ENCODE measurements around the gene NRF1.
"Not testable (repeated sequence)": the region's sequence is repeated elsewhere in the genome, so short reads cannot be mapped to it uniquely, and the experiment has no call there.

Gene NRF1

DNA sequence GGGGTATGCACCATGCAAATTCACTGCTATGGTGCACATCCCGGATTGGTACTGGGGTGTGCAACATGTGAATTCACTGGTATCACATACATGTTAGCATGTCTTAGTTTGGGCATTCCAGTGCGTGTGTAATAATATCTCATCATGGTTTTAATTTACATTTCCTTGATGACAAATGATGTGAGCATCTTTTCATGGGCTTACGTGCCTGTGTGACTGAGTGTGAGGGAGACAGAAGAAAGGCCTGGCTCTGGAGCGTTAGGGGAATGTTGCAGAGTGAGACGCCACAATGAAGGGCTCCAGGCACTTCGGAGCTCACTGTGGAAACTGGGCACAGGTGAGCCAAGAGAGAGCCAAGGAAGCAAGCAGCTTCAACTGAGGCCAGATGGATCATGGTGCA, 178.6 kb downstream of the NRF1 start:
- H3K4me3 ChIP-seq (ENCODE audit: low read depth, low read length) = no peak overlapping the region
- TF ChIP-seq, protein P1, sequence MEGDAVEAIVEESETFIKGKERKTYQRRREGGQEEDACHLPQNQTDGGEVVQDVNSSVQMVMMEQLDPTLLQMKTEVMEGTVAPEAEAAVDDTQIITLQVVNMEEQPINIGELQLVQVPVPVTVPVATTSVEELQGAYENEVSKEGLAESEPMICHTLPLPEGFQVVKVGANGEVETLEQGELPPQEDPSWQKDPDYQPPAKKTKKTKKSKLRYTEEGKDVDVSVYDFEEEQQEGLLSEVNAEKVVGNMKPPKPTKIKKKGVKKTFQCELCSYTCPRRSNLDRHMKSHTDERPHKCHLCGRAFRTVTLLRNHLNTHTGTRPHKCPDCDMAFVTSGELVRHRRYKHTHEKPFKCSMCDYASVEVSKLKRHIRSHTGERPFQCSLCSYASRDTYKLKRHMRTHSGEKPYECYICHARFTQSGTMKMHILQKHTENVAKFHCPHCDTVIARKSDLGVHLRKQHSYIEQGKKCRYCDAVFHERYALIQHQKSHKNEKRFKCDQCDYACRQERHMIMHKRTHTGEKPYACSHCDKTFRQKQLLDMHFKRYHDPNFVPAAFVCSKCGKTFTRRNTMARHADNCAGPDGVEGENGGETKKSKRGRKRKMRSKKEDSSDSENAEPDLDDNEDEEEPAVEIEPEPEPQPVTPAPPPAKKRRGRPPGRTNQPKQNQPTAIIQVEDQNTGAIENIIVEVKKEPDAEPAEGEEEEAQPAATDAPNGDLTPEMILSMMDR (conservative IDR thresholded peaks at IDR 0.05; ENCODE audit: low read depth, low read length) = no peak
- DNase-seq (ENCODE audit: low read depth) = no peak

DNA sequence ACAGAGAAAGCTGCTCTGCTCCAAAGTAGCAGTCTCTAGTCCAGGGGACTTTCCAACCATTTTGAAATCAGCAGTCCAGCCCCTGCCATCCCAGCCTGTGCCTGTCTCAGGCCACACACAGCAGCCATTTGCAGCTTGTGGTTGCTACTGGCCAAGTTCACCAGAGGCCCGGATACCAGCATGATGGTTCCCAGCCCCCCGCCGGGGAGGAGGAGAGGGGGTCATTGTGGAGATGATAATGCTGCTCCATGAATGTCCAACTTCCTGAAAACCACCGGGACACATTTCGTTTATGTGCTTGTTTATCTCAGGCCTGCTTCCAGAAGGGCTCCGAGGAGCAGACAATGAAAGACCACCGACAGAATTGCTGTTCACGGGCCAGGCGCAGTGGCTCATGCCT, 181.2 kb downstream of the NRF1 start:
- TF ChIP-seq, protein P1 (conservative IDR thresholded peaks at IDR 0.05; ENCODE audit: low read depth, low read length) = no peak
- no peak overlapping the region for H3K4me3 ChIP-seq (ENCODE audit: low read depth, low read length)
- peak; percentile 30 for DNase-seq (ENCODE audit: low read depth)

DNA sequence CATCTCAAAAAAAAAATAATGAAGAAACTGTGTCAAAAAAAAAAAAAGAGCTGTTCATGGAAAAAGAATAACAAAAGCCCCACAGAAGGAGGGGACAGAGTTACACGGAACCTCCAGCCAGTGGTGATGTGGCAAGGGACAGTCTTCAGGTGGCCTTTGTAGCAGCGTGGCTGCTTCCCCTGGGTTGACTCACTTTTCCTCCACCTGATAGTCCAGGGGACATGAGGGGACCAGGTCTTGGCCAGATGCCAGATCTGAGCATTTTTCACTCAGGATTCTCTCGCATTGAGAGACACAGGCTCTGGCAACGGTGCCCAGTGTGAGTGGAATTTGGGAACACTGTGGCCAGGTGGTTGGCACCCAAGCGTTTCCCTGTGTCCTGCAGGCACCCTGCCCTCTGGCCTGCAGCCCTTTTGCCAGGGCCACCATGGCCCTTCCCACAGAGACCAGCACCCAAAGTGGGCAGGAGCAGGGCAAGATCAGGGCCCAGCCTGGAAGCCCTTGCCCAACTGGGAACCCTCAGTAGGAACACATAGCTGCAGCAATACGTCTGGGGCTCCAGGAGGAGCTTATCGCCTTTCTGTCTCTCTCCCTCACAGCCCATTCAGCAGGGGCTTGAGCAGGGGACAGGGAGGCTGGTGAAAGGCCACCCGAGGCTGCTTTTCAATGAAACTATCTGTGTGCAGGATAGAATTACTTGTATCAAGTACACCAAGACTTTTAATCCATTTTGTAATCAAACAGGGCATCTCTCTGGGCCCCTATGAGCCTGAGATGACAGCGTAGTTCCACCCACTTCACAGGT, 182.2 kb downstream of the NRF1 start:
- H3K4me3 ChIP-seq (ENCODE audit: low read depth, low read length) = no peak overlapping the region
- TF ChIP-seq, protein P1 (conservative IDR thresholded peaks at IDR 0.05; ENCODE audit: low read depth, low read length) = no peak
- no peak for DNase-seq (ENCODE audit: low read depth)

DNA sequence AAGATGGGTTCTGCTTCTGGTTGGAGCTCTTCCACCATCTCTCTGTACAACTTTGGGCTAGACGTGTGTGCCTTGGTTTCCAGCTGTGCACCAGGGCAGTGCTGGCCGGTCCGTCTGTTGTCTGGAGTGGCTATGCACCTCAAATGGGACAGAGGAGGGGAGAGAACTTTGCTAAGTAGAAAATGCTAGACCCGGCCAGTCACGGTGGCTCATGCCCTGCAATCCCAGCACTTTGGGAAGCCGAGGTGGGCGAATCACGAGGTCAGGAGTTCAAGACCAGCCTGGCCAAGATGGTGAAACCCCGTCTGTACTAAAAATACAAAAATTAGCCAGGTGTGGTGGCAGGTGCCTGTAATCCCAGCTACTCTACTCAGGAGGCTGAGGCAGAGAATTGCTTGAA, 182.9 kb downstream of the NRF1 start:
- DNase-seq (ENCODE audit: low read depth); H3K4me3 ChIP-seq (ENCODE audit: low read depth, low read length): not testable (repeated sequence)

DNA sequence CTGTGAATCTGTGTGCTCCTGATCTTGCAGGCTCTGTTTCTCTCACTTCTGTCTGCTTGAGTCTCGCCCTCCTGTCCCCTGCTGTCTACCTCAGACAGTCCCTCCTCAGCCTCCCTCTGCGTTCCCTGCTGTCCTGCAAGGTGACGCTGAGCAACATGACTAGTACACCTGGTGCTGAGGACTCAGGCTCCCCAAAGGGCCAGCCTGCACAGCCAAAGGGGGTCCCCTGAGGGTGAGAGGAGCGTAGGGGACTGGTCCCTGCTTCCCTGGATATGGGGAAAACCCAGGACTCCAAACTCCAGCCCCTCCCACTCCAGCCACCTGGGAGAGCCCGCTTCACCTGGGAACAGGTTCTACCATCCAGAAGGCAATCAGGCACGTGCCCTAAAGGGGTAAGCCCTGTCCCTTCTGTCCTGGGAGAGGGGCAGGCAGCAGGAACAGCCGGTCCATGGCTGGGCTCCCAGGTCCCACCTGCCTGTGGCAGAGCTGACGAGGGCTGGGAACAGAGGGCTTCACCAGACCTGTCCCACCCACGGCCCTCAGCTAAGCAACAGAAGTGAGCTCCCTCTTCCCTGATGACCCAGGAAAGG, 184.8 kb downstream of the NRF1 start:
- no peak for DNase-seq (ENCODE audit: low read depth)
- TF ChIP-seq, protein P1 (conservative IDR thresholded peaks at IDR 0.05; ENCODE audit: low read depth, low read length) = no peak
- H3K4me3 ChIP-seq (ENCODE audit: low read depth, low read length) = no peak overlapping the region

DNA sequence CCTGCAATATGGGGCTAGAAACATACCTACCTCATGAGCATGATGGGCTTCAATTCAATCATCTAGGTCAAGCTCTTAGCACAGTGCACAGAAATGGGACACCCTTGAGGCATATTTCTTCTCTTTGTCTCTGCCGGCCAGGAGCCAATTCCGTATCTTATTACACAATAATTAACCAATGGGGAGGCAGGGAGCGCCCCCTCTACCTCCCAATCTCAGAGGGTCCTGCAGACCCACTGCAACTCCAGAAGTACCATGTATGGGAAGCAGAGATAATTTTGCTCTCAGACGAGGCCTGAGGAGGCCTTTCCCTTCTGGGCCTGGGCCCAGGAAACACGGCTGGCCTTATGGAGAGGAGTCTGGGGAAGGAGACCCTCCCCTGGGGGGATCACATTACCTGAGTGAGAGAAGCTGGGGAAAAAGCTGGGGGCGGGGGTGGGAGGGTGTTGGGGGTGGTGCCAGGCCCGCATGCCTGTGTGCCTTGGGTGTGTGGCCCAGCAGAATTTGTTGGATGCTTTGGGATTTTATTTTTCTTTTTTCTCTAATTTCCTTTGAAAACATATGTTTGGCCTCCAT, 185.8 kb downstream of the NRF1 start:
- no peak for DNase-seq (ENCODE audit: low read depth)
- TF ChIP-seq, protein P1 (conservative IDR thresholded peaks at IDR 0.05; ENCODE audit: low read depth, low read length) = no peak
- no peak overlapping the region for H3K4me3 ChIP-seq (ENCODE audit: low read depth, low read length)

DNA sequence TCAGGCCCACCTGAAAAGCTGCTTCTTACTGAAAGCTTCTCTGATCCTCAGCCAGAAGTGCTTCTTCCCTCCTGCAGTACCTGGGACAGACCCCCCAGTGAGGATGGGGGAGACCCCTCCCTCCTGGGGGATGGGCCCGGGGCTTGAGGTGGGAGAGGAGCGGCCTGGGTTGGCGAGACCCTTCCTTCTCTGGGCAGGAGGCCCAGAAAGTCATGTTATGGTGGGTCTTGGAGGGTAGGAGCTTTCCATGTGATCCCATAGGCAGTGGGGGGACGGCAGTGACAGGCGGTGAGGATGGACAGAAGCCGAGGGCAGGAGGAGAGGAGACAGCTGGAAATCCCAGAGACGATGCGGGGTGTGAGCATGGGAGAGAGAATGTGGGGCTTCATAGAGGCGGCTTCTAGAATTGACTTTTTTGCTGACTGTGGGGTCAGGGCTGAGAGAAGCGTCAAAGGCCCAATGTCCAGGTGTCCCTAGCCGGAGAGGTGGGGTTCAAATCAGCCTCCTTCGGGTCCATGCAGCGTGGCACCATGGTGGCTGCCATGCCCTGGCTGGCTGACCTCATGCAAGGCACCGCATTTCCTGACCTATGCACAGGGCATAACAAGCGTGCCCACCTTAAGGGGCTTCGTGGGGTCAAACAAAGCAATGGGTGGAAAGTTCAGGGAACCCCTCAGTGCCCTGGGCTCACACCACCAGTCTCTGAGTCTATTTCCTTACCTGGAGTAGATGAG, 187.3 kb downstream of the NRF1 start:
- no peak for DNase-seq (ENCODE audit: low read depth)
- H3K4me3 ChIP-seq (ENCODE audit: low read depth, low read length) = no peak overlapping the region
- TF ChIP-seq, protein P1 (conservative IDR thresholded peaks at IDR 0.05; ENCODE audit: low read depth, low read length) = no peak

Data from choroid plexus epithelial cell (primary cell).